Body of pancreas (tissue), 4 donors: ENCODE results near the gene FOXJ3. TPM values are rescaled to one million over a fixed set of nuclear protein-coding genes. Genes with fewer than 3 reads are reported as not detected.

Source experiments
- ATAC-seq: fragments of 150-250 bp; one replicate; pipeline ENCODE4 v1.9.1; 2016
- DNase-seq, 4 donors: peaks; one replicate each; pipeline ENCODE4 v3.0.0-alpha.2; 2019
- H3K27ac ChIP-seq, 4 donors: fragments of 200-600 bp; sonication (generic); 1 replicate in 3 of 4; 2 replicates in 1 of 4; pipeline versions ENCODE4 v1.5.1 to v1.6.1; 2016 to 2019; ENCODE audit warnings: mild to moderate bottlenecking in 1 of 4, mixed read lengths in 1 of 4, moderate library complexity in 1 of 4
- H3K27me3 ChIP-seq, 2 donors: fragments of 200-600 bp; sonication (generic); one replicate each; pipeline ENCODE4 v1.6.0; 2016; ENCODE audit warnings: mild to moderate bottlenecking in 1 of 2
- H3K36me3 ChIP-seq, 2 donors: fragments of 200-600 bp; sonication (generic); replicated peaks in 1 of 2; 2 replicates each; pipeline ENCODE4 v1.5.1; 2016; ENCODE audit warnings: low read depth in 2 of 2; ENCODE audit not compliant: insufficient read depth in 1 of 2
- H3K4me1 ChIP-seq: fragments of 200-600 bp; sonication (generic); one replicate; pipeline ENCODE4 v1.6.0; 2016
- H3K4me3 ChIP-seq, 2 donors: fragments of 200-600 bp; sonication (generic); 1 replicate in 1 of 2; 2 replicates in 1 of 2; pipeline ENCODE4 v1.5.1; 2016 to 2019
- H3K9me3 ChIP-seq, 3 donors: fragments of 200-600 bp; sonication (generic); 1 replicate in 2 of 3; 2 replicates in 1 of 3; pipeline ENCODE4 v1.5.1; 2016
- CTCF ChIP-seq, 7 experiments: fragments of 450-650 bp in 4 of 7; fragments of 200-600 bp in 3 of 7; sonication (generic) in 3 of 7; IDR thresholded peaks; one replicate each; pipeline ENCODE4 v1.5.1; 2016 to 2019; ENCODE audit warnings: antibody characterized with exemption in 7 of 7
- POLR2A ChIP-seq, 3 donors: fragments of 450-650 bp; IDR thresholded peaks; one replicate each; pipeline ENCODE4 v1.6.1; 2016; ENCODE audit warnings: antibody characterized with exemption in 3 of 3, mild to moderate bottlenecking in 2 of 3
- WGBS, 2 donors: methylation state at CpG; one replicate each; pipeline ENCODE4 v1.1.5; 2017; 5-methylcytosine and 5-hydroxymethylcytosine counted together
- intact Hi-C: fragments of 100-400 bp; cut with DNase I; formaldehyde crosslinking; loops from one replicate; pipeline ENCODE4 v1.15.1; 2023
- total RNA-seq, 2 donors: library from RNA; depleted of rRNA; stranded (reverse); fragments of >200 nt; gene quantifications; one replicate each; pipeline ENCODE4 v1.1.0, GENCODE V29; 2016

FOXJ3 gene
- total RNA-seq, 2 donors from 2014 or later, result 25.2 to 50.4 TPM

- WGBS, 2 donors, result 59 to 69% methylated on average over 6 of the region's 6 CpGs
- Histone ChIP-seq H3K27me3 (no peaks in the 10 kb centered on the region), H3K9me3 (peaks cover 0 to 4% (median 0%) of the 10 kb centered on the region in 3 donors), H3K27ac (peak overlapping the region in 3 of 4 donors; percentile 91 to 96 (median 93)), H3K4me1 (peaks cover 70% of the 10 kb centered on the region), H3K4me3 (no peak overlapping the region), H3K36me3 (no peaks in the 10 kb centered on the region)
- intact Hi-C loops, result no loop called here
- DNase-seq (no peak), ATAC-seq (no peak)
- TF ChIP-seq POLR2A (IDR thresholded peaks at IDR 0.05) (no peak), CTCF (IDR thresholded peaks at IDR 0.05) (no peak)
These were observed 1.9 kb upstream of the FOXJ3 start for GRCh38 chr1:42336978-42337377.

GRCh38 chr1:42335809-42336518 lies 929 bp upstream of the FOXJ3 start:
- H3K27me3 ChIP-seq, result no peaks in the 10 kb centered on the region
- peaks cover 64% of the 10 kb centered on the region for H3K4me1 ChIP-seq
- 2 to 3% methylated on average over 9 of the region's 9 CpGs for WGBS, 2 donors
- H3K36me3 ChIP-seq, result no peaks in the 10 kb centered on the region
- H3K9me3 ChIP-seq, result peaks cover 0 to 4% (median 0%) of the 10 kb centered on the region in 3 donors
- ATAC-seq (peak; percentile 23), DNase-seq (peak; percentile 33 to 53 (median 34))
- intact Hi-C loops, result no loop called here
- TF ChIP-seq CTCF (IDR thresholded peaks at IDR 0.05), result no peak
- peak in 2 of 3 donors; percentile 4 to 39 for TF ChIP-seq POLR2A (IDR thresholded peaks at IDR 0.05)
- H3K4me3 ChIP-seq, result peak overlapping the region; percentile 90 to 97
- peak overlapping the region; percentile 91 to 96 (median 94) for H3K27ac ChIP-seq

- H3K4me3 ChIP-seq, result peak overlapping the region; percentile 90 to 97
- no peaks in the 10 kb centered on the region for H3K9me3 ChIP-seq
- peak overlapping the region; percentile 91 to 96 (median 94) for H3K27ac ChIP-seq
- ATAC-seq, result peak; percentile 51
- no peaks in the 10 kb centered on the region for H3K27me3 ChIP-seq
- DNase-seq, result peak; percentile 34 to 51 (median 40)
- TF ChIP-seq POLR2A (IDR thresholded peaks at IDR 0.05), result no peak
- no peak for TF ChIP-seq CTCF (IDR thresholded peaks at IDR 0.05)
- no peaks in the 10 kb centered on the region for H3K36me3 ChIP-seq
- intact Hi-C loops, result no loop called here
- WGBS, 2 donors, result 0% methylated on average over 22 to 45 of the region's 58 CpGs
- H3K4me1 ChIP-seq, result peaks cover 50% of the 10 kb centered on the region
These were observed 590 bp downstream of the FOXJ3 start for GRCh38 chr1:42334240-42335049.

GRCh38 chr1:42333662-42334239 lies 1.3 kb downstream of the FOXJ3 start:
- H3K27ac ChIP-seq, result peak overlapping the region; percentile 91 to 96 (median 94)
- H3K36me3 ChIP-seq, result no peaks in the 10 kb centered on the region
- DNase-seq (no peak), ATAC-seq (no peak)
- peaks cover 46% of the 10 kb centered on the region for H3K4me1 ChIP-seq
- H3K9me3 ChIP-seq, result no peaks in the 10 kb centered on the region
- no peaks in the 10 kb centered on the region for H3K27me3 ChIP-seq
- H3K4me3 ChIP-seq, result peak overlapping the region; percentile 90 to 97
- TF ChIP-seq CTCF (IDR thresholded peaks at IDR 0.05) (peak in 1 of 7 experiments; percentile 13), POLR2A (IDR thresholded peaks at IDR 0.05) (no peak)
- WGBS, 2 donors, result 3 to 7% methylated on average over 6 of the region's 6 CpGs
- intact Hi-C loops, result no loop called here
